C4-2B (cell line): ENCODE measurements around the gene SPDYE9.
"Not testable (repeated sequence)": the region's sequence is repeated elsewhere in the genome, so short reads cannot be mapped to it uniquely, and the experiment has no call there.

Experiments used
- H3K27ac ChIP-seq: fragments of 450-650 bp; 2 replicates; pipeline ENCODE4 v1.5.1; 2017

The SPDYE9 gene

DNA sequence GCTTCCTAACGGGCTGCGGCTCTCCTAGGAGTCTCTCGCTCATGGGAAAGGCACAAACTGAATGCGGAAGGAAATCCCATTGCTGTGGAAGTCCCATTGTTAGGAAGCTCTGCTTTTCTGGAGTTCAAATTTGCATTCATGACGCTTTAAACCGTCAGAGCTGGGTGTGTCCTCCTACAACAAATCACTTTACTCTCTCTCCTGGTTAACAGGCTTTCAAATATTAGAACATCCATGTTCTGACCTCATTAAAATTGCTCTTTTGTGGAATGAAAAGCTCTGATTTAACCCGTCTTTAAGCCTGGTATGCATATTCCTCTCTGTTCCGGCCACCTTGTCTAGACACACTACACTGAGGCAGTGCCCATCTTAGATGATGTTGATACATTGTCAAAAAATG lies at the start of gene SPDYE9:
SPDYE9 (minus strand) TSS at position 101 of the 400 bp plus-strand sequence. CDS start 1,800 bp downstream, outside the sequence.
- not testable (repeated sequence) for H3K27ac ChIP-seq

DNA sequence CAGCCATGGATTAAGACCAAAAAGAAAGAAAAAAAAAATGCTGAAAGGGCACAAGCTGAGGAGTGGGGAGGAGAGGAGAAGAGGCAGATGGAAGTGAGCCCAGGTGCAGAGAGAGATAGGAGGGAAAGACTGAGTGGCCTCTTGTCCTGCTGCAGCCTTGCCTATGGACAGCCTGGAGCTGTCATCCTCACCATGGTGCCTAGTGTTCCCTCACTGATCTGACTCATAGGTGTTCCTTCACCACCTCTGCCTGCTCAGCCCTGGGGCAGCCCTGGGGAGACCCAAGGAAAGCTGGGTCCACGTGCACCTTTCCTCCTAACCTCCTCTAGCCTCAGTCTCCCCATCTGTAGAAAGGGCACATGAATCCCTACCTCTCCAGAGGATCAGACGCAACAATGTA lies 49.0 kb upstream of the SPDYE9 start:
- H3K27ac ChIP-seq, result not testable (repeated sequence)

DNA sequence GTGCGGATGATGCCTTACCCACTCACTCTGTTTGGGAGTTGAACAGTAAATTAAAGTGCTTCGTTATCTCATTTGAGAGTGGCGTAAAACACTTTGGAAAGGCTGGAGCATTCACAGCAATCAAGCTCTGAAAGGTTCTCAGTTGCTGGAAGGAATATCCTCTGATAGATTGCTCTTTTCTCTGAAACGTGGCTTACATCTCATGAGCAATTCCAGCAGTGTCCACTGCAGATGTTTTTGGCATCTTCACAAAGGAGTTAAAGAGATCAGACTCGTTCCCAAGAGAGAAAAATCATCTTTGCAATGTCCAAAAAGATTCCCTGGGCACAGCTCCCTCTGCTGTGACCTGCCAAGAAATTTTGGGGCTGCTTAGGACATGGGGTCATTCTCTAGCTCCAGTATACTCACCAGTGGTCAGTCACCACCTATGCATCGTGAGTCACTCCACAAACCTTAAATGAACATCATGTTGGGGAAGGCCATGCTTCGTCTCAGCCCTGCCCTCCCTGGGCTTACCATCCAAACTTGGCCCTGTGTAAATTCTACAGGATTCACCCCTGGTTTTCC lies 46.9 kb upstream of the SPDYE9 start:
- H3K27ac ChIP-seq, result not testable (repeated sequence)

DNA sequence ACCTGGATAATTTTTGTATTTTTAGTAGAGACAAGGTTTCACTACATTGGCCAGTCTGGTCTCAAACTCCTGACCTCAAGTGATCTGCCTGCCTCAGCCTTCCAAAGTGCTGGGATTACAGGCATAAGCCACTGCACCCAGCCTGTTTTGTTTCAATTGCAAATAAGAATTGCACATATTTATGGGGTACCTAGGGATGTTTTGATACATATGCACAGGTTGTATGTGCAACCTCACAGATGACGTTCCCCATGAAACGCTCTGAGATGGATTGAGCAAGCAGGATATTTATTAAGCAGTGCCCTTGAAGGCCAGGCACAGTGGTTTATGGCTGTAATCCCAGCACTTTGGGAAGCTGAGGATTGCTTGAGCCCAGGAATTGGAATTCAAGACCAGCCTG lies 44.8 kb upstream of the SPDYE9 start:
- not testable (repeated sequence) for H3K27ac ChIP-seq

GRCh38 chr7:73124126-73124525 lies 38.3 kb upstream of the SPDYE9 start:
- not testable (repeated sequence) for H3K27ac ChIP-seq

- not testable (repeated sequence) for H3K27ac ChIP-seq
These were observed 37.1 kb upstream of the SPDYE9 start for GRCh38 chr7:73122778-73123447.

DNA sequence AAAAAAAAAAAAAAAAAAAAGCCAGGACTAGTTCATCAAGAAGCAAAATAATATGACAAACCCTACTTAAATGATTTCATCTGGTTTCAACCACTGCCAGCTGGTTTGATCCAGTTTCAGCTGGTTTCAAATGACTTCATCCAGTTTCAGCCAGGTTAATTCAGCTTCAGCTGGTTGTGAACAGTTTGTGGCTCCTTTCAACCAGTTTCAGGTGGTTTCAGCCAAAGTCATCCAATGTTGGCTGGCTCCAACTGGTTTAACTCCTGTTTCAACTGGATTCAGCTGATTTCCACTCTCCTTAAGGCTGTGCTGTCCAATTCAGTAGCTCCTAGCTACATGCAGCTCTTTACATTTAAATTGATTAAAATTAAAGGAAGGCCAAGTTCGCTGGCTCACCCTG lies 32.3 kb upstream of the SPDYE9 start:
- H3K27ac ChIP-seq, result not testable (repeated sequence)

GRCh38 chr7:73057811-73058210 lies 28.0 kb downstream of the SPDYE9 start, which contains the start of gene SPDYE11:
SPDYE11 (minus strand) TSS chr7:73057911; CDS start chr7:73056111, 1,800 bp downstream.
- H3K27ac ChIP-seq, result not testable (repeated sequence)

DNA sequence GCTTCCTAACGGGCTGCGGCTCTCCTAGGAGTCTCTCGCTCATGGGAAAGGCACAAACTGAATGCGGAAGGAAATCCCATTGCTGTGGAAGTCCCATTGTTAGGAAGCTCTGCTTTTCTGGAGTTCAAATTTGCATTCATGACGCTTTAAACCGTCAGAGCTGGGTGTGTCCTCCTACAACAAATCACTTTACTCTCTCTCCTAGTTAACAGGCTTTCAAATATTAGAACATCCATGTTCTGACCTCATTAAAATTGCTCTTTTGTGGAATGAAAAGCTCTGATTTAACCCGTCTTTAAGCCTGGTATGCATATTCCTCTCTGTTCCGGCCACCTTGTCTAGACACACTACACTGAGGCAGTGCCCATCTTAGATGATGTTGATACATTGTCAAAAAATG lies 56.2 kb downstream of the SPDYE9 start, which contains the start of gene SPDYE8:
SPDYE8 (minus strand) TSS at position 101 of the 400 bp plus-strand sequence. CDS start 1,800 bp downstream, outside the sequence.
- not testable (repeated sequence) for H3K27ac ChIP-seq
